ENCODE measurements around the gene IFFO2. TPM values are rescaled to one million over a fixed set of nuclear protein-coding genes. Genes with fewer than 3 reads are reported as not detected.

Gene IFFO2
- total and polyA plus RNA-seq, 12 donors, result 5.9 to 23.4 (median 15.8) TPM

DNA sequence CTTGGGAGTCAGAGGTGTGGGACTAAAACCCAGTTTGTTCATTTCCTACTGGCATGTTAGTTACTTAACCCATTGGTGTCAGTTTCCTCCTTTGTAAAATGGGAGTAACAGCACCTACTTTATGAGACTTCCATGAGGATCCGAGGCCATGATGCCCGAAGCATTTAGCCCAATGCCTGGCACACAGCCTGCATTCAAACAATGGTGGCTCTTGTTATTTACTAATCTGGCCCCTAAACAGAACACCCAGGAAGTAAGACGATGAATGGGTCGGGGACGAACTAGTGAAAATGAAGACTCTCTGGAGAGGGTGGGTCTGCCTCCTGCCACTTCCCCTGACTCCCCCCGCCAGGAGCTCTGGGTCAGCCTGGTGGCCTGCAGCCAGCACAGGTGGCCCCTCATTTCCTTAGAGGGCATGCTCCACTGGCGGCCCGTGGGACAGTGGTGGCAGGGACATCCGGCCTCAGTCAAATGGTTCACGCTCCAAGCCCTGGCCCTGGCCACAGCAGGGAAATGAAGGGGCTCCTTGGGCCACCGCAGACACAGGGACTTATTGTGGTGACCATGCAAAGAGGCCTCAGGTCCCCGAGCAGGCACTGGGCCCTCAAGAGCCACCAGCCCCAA, 87.6 kb downstream of the IFFO2 start:
- H3K36me3 ChIP-seq (replicated peaks in 1 of 2), result no peaks in the 10 kb centered on the region
- TF ChIP-seq, protein P1, sequence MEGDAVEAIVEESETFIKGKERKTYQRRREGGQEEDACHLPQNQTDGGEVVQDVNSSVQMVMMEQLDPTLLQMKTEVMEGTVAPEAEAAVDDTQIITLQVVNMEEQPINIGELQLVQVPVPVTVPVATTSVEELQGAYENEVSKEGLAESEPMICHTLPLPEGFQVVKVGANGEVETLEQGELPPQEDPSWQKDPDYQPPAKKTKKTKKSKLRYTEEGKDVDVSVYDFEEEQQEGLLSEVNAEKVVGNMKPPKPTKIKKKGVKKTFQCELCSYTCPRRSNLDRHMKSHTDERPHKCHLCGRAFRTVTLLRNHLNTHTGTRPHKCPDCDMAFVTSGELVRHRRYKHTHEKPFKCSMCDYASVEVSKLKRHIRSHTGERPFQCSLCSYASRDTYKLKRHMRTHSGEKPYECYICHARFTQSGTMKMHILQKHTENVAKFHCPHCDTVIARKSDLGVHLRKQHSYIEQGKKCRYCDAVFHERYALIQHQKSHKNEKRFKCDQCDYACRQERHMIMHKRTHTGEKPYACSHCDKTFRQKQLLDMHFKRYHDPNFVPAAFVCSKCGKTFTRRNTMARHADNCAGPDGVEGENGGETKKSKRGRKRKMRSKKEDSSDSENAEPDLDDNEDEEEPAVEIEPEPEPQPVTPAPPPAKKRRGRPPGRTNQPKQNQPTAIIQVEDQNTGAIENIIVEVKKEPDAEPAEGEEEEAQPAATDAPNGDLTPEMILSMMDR (IDR thresholded peaks at IDR 0.05), result no peak
- TF ChIP-seq POLR2A (IDR thresholded peaks at IDR 0.05), result no peak
- intact Hi-C loops (cut with DNase I), result no loop called here
- no peaks in the 10 kb centered on the region for H3K4me1 ChIP-seq (replicated peaks in 1 of 2)
- H3K9me3 ChIP-seq (replicated peaks in 1 of 3), result no peaks in the 10 kb centered on the region
- no peak overlapping the region for H3K27ac ChIP-seq
- H3K27me3 ChIP-seq, result no peaks in the 10 kb centered on the region
- WGBS, 4 donors, result 82 to 91% (median 83%) methylated on average over 7 to 12 of the region's 12 CpGs
- H3K4me3 ChIP-seq, result no peak overlapping the region
- DNase-seq, result no peak

DNA sequence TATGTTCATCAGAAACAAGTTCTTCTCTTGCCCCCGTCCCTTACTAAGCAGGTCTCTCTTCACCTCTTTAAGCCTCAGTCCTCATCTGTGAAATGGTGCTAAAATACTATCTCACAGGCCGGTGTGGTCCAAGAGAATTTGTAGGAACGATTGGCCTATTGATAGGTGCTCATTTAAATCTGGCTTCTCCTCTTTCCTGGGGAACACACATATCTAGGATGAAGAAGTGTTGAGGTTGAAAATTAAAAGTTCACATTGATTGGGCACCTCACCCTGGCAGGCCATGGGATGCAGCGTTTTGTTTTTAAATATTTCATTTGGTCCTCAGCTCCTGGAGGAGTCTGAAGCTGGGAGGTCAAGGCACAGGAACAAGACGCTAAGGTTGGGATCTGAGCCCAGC, 88.1 kb downstream of the IFFO2 start:
- H3K27me3 ChIP-seq, result no peaks in the 10 kb centered on the region
- no peak overlapping the region for H3K4me3 ChIP-seq
- H3K9me3 ChIP-seq (replicated peaks in 1 of 3), result no peaks in the 10 kb centered on the region
- no peak for DNase-seq
- H3K4me1 ChIP-seq (replicated peaks in 1 of 2), result no peaks in the 10 kb centered on the region
- 69 to 84% (median 76%) methylated on average over 5 of the region's 5 CpGs for WGBS, 4 donors
- no peak overlapping the region for H3K27ac ChIP-seq
- no peak for TF ChIP-seq POLR2A (IDR thresholded peaks at IDR 0.05)
- TF ChIP-seq, protein P1 (IDR thresholded peaks at IDR 0.05), result no peak
- intact Hi-C loops (cut with DNase I), result no loop called here
- no peaks in the 10 kb centered on the region for H3K36me3 ChIP-seq (replicated peaks in 1 of 2)

DNA sequence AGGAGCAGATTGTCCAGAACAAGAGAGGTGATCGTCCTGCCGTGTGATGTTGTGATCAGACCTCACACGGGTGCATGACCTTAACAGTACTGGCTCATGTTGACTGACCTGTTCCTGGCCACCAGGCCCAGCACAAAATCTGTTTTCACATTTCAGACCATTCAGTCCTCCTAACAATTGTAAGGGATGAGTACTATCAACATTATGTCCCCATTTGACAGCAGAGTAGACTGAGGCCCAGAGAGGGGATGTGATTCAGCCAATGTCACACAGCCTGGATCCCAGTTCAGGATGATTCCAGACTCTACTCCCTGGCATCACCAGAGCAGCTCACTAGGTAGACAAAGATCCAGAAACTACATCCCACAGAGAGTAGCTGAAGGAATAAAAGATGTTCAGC, 89.6 kb downstream of the IFFO2 start:
- DNase-seq, result no peak
- TF ChIP-seq, protein P1 (IDR thresholded peaks at IDR 0.05), result no peak
- TF ChIP-seq POLR2A (IDR thresholded peaks at IDR 0.05), result no peak
- H3K9me3 ChIP-seq (replicated peaks in 1 of 3), result no peaks in the 10 kb centered on the region
- intact Hi-C loops (cut with DNase I), result no loop called here
- H3K4me3 ChIP-seq, result no peak overlapping the region
- no peaks in the 10 kb centered on the region for H3K4me1 ChIP-seq (replicated peaks in 1 of 2)
- H3K27ac ChIP-seq, result no peak overlapping the region
- H3K36me3 ChIP-seq (replicated peaks in 1 of 2), result no peaks in the 10 kb centered on the region
- WGBS, 4 donors, result 80 to 96% (median 90%) methylated on average over 3 of the region's 3 CpGs
- no peaks in the 10 kb centered on the region for H3K27me3 ChIP-seq

DNA sequence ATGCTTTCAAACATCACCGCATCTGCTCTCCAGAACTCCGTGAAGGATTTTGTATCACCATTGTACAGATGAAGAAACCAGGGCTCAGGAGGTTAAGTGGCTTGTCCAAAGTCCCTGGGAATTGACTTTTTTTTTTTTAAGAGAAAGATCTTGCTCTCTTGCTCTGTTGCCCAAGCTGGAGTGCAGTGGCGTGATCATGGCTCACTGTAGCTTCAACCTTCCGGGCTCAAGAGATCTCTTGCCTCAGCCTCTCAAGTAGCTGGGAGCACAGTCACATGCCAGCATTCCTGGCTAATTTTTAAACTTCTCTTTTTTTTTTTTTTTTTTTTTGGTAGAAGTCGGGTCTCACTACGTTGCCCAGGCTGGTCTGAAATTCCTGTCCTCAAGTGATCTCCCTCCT, 90.2 kb downstream of the IFFO2 start:
- H3K36me3 ChIP-seq (replicated peaks in 1 of 2), result no peaks in the 10 kb centered on the region
- TF ChIP-seq, protein P1 (IDR thresholded peaks at IDR 0.05), result no peak
- no peak for TF ChIP-seq POLR2A (IDR thresholded peaks at IDR 0.05)
- no peak for DNase-seq
- intact Hi-C loops (cut with DNase I), result no loop called here
- 78 to 88% (median 81%) methylated on average over 6 of the region's 6 CpGs for WGBS, 4 donors
- H3K9me3 ChIP-seq (replicated peaks in 1 of 3), result no peaks in the 10 kb centered on the region
- H3K27ac ChIP-seq, result no peak overlapping the region
- no peak overlapping the region for H3K4me3 ChIP-seq
- H3K4me1 ChIP-seq (replicated peaks in 1 of 2), result no peaks in the 10 kb centered on the region
- no peaks in the 10 kb centered on the region for H3K27me3 ChIP-seq
